IPS-20b (cell line): ENCODE results near the gene MEGF10.

ENCODE experiments used
- H3K27ac ChIP-seq: one replicate; pipeline ENCODE4 v1.5.1; 2013; ENCODE audit warnings: low read length
- H3K27me3 ChIP-seq: 2 replicates; pipeline ENCODE4 v1.6.1; 2013; ENCODE audit warnings: mild to moderate bottlenecking, low read length, inconsistent platforms; ENCODE audit not compliant: insufficient read depth
- H3K36me3 ChIP-seq: 2 replicates; pipeline ENCODE4 v1.6.1; 2013; ENCODE audit warnings: low read depth, mild to moderate bottlenecking, inconsistent platforms, low read length, moderate library complexity; ENCODE audit not compliant: insufficient read depth
- H3K4me1 ChIP-seq: 2 replicates; pipeline ENCODE4 v1.6.1; 2013; ENCODE audit warnings: mild to moderate bottlenecking, control low read depth, inconsistent platforms, low read length, moderate library complexity; ENCODE audit not compliant: insufficient read depth
- H3K4me3 ChIP-seq: 2 replicates; pipeline ENCODE4 v1.5.1; 2013; ENCODE audit warnings: mild to moderate bottlenecking, low read length, inconsistent platforms
- H3K9ac ChIP-seq: 2 replicates; pipeline ENCODE4 v1.6.1; 2013; ENCODE audit warnings: low read depth, mild to moderate bottlenecking, inconsistent platforms, low read length, moderate library complexity
- H3K9me3 ChIP-seq: 2 replicates; pipeline ENCODE4 v1.6.1; 2013; ENCODE audit warnings: mild to moderate bottlenecking, low read depth, low read length, inconsistent platforms; ENCODE audit not compliant: insufficient read depth

The MEGF10 gene

GRCh38 chr5:127353796-127354195 lies 63.2 kb downstream of the MEGF10 start:
- H3K9ac ChIP-seq = no peak overlapping the region
- H3K4me3 ChIP-seq = no peak overlapping the region
- no peaks in the 10 kb centered on the region for H3K9me3 ChIP-seq
- H3K36me3 ChIP-seq = no peaks in the 10 kb centered on the region
- H3K27me3 ChIP-seq = no peaks in the 10 kb centered on the region
- H3K27ac ChIP-seq = no peak overlapping the region
- no peaks in the 10 kb centered on the region; the same call in 1 of the 2 replicates for H3K4me1 ChIP-seq

DNA sequence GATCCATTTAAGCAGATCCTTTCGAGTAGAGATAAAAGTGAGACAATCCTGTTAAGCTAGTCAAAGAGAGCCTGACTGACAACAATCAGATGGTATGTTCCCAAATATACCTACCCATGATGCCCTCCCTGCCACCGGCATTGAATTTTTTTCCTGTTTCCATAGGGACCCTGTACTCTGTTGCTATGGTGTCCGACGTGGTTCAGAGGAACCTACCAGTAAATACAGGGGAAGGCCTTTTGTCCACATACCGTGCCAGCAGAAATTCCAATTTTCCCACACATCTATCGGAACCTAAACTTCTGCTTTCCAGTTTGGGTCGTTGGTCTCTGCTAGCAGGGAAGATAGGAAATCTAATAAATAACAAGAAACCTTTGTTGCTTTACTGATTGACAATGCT lies 64.7 kb downstream of the MEGF10 start:
- Histone ChIP-seq H3K4me1 (no peaks in the 10 kb centered on the region; the same call in 1 of the 2 replicates), H3K27me3 (no peaks in the 10 kb centered on the region), H3K27ac (no peak overlapping the region), H3K4me3 (no peak overlapping the region), H3K36me3 (no peaks in the 10 kb centered on the region), H3K9me3 (no peaks in the 10 kb centered on the region), H3K9ac (no peak overlapping the region)

DNA sequence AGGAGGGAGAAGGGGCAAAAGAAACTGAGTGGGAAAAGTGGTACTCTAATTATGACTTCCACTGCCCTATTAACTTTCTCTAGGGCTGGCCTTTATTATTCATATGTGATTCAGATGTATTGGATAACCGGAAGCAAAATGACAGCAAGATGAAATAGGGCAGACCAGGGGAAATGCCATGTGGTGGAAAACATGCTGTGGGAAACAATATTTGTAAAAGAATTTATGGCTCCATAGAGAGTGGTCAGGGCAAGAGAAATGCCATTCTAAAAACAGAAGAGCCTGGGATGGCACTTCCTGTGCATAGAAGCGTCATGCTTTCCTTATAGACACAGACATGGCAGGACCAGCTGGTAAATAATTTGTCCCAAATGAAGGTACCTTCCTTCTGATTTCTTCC lies 67.7 kb downstream of the MEGF10 start:
- Histone ChIP-seq H3K27ac (no peak overlapping the region), H3K4me1 (no peaks in the 10 kb centered on the region; the same call in 1 of the 2 replicates), H3K9me3 (no peaks in the 10 kb centered on the region), H3K27me3 (no peaks in the 10 kb centered on the region), H3K4me3 (no peak overlapping the region), H3K36me3 (no peaks in the 10 kb centered on the region), H3K9ac (no peak overlapping the region)

DNA sequence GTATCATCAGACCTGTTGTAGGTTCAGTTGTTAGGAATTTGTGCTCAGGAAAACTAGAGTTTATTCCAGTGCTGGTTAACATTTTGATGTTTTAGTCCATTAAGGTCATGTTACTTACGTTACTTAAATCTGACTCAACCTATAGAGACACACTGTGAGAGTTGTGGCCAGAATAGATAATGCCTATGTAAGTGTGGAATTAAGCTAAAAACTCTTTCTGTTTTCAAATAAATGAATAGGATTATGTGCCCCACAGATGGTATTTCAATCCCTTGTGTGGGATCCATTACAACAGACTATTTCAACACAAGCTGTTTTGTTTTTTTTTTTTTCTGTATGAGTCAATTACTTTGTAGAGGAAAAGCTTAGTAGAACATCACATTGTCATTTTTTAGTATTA lies 68.1 kb downstream of the MEGF10 start:
- Histone ChIP-seq H3K4me1 (no peaks in the 10 kb centered on the region; the same call in 1 of the 2 replicates), H3K4me3 (no peak overlapping the region), H3K27ac (no peak overlapping the region), H3K36me3 (no peaks in the 10 kb centered on the region), H3K27me3 (no peaks in the 10 kb centered on the region), H3K9ac (no peak overlapping the region), H3K9me3 (no peaks in the 10 kb centered on the region)

DNA sequence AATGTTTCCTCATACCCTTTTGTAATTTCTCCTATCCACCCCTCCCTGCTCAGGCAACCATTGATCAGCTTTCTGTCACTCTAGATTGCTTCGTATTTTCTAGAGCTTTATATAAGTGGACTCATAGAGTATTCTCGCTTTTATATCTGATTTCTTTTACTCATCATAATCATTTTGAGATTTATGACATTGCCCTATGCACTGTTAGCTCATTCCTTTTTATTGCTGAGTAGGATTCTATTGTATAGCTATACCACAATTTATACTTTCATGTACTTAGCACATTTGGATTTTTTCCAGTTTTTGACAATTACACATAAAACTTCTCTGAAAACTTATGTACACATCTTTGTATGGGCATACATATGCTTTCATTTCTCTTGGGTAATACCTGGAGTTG lies 68.9 kb downstream of the MEGF10 start:
- Histone ChIP-seq H3K27me3 (no peaks in the 10 kb centered on the region), H3K9ac (no peak overlapping the region), H3K4me1 (no peaks in the 10 kb centered on the region; the same call in 1 of the 2 replicates), H3K27ac (no peak overlapping the region), H3K9me3 (no peaks in the 10 kb centered on the region), H3K4me3 (no peak overlapping the region), H3K36me3 (no peaks in the 10 kb centered on the region)

- no peaks in the 10 kb centered on the region; the same call in 1 of the 2 replicates for H3K4me1 ChIP-seq
- no peaks in the 10 kb centered on the region for H3K9me3 ChIP-seq
- H3K27me3 ChIP-seq = no peaks in the 10 kb centered on the region
- H3K4me3 ChIP-seq = no peak overlapping the region
- H3K27ac ChIP-seq = no peak overlapping the region
- no peaks in the 10 kb centered on the region for H3K36me3 ChIP-seq
- H3K9ac ChIP-seq = no peak overlapping the region
Observed at GRCh38 chr5:127363403-127363802, 72.8 kb downstream of the MEGF10 start.

- Histone ChIP-seq H3K4me1 (no peaks in the 10 kb centered on the region), H3K4me3 (no peak overlapping the region), H3K27ac (no peak overlapping the region), H3K36me3 (no peaks in the 10 kb centered on the region), H3K9ac (no peak overlapping the region), H3K9me3 (no peaks in the 10 kb centered on the region), H3K27me3 (no peaks in the 10 kb centered on the region)
Observed at GRCh38 chr5:127367029-127367428, 76.4 kb downstream of the MEGF10 start.

- Histone ChIP-seq H3K9me3 (no peaks in the 10 kb centered on the region), H3K4me1 (no peaks in the 10 kb centered on the region), H3K27ac (no peak overlapping the region), H3K4me3 (no peak overlapping the region), H3K36me3 (peaks cover 6% of the 10 kb centered on the region; the same call in 1 of the 2 replicates), H3K9ac (no peak overlapping the region), H3K27me3 (no peaks in the 10 kb centered on the region)
Observed at GRCh38 chr5:127367946-127368465, 77.4 kb downstream of the MEGF10 start.

DNA sequence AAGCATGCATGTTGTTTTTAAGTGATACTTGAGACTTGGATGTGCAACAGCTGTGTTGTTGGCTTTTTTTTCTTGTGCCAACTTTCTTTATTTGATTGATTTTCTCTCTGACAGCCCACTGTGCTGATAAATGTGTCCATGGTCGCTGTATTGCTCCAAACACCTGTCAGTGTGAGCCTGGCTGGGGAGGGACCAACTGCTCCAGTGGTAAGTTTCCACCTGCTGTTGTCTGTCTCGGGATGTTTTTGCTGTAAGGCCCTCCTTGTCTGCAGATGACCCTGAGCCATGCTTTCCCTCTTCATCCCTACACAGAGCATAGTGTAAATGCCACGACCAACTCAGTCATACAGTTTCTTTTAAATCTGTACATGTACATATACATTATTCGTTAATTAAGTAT lies 79.2 kb downstream of the MEGF10 start:
- Histone ChIP-seq H3K4me3 (no peak overlapping the region), H3K36me3 (peaks cover 16% of the 10 kb centered on the region; the same call in 1 of the 2 replicates), H3K9me3 (peaks cover 7% of the 10 kb centered on the region; the same call in 1 of the 2 replicates), H3K9ac (no peak overlapping the region), H3K4me1 (no peaks in the 10 kb centered on the region), H3K27ac (no peak overlapping the region), H3K27me3 (no peaks in the 10 kb centered on the region)

GRCh38 chr5:127370631-127371030 lies 80.0 kb downstream of the MEGF10 start:
- Histone ChIP-seq H3K9me3 (peaks cover 7% of the 10 kb centered on the region; the same call in 1 of the 2 replicates), H3K9ac (no peak overlapping the region), H3K27ac (no peak overlapping the region), H3K36me3 (peaks cover 19% of the 10 kb centered on the region; the same call in 1 of the 2 replicates), H3K4me1 (no peaks in the 10 kb centered on the region), H3K27me3 (no peaks in the 10 kb centered on the region), H3K4me3 (no peak overlapping the region)

- Histone ChIP-seq H3K4me1 (no peaks in the 10 kb centered on the region), H3K27me3 (no peaks in the 10 kb centered on the region), H3K27ac (no peak overlapping the region), H3K9ac (no peak overlapping the region), H3K4me3 (no peak overlapping the region), H3K36me3 (peaks cover 19% of the 10 kb centered on the region; the same call in 1 of the 2 replicates), H3K9me3 (peaks cover 7% of the 10 kb centered on the region; the same call in 1 of the 2 replicates)
Observed at GRCh38 chr5:127373858-127374491, 83.4 kb downstream of the MEGF10 start.

GRCh38 chr5:127375124-127375523 lies 84.5 kb downstream of the MEGF10 start:
- Histone ChIP-seq H3K27ac (no peak overlapping the region), H3K9ac (no peak overlapping the region), H3K9me3 (peaks cover 7% of the 10 kb centered on the region; the same call in 1 of the 2 replicates), H3K4me1 (no peaks in the 10 kb centered on the region), H3K36me3 (peaks cover 19% of the 10 kb centered on the region; the same call in 1 of the 2 replicates), H3K27me3 (no peaks in the 10 kb centered on the region), H3K4me3 (no peak overlapping the region)
